ENCODE data around the gene HNF1A.

HNF1A gene

GRCh38 chr12:120989687-120990086, 11.3 kb downstream of the HNF1A start:
- no peak for DNase-seq

GRCh38 chr12:120990487-120991055, 12.2 kb downstream of the HNF1A start:
- DNase-seq: no peak

GRCh38 chr12:120991965-120992364, 13.6 kb downstream of the HNF1A start:
- no peak for DNase-seq

- DNase-seq: no peak
These were observed 14.6 kb downstream of the HNF1A start for GRCh38 chr12:120992989-120993388.

GRCh38 chr12:120993496-120993895, 15.2 kb downstream of the HNF1A start:
- DNase-seq: no peak

GRCh38 chr12:120994059-120994458, 15.7 kb downstream of the HNF1A start:
- no peak for DNase-seq

GRCh38 chr12:120994589-120995337, 16.4 kb downstream of the HNF1A start:
- no peak for DNase-seq

- no peak for DNase-seq
These were observed 17.9 kb downstream of the HNF1A start for GRCh38 chr12:120996133-120996746.

- DNase-seq: no peak
These were observed 19.1 kb downstream of the HNF1A start for GRCh38 chr12:120997448-120997847.

GRCh38 chr12:120998435-120998834, 20.1 kb downstream of the HNF1A start:
- no peak for DNase-seq

GRCh38 chr12:120999191-121000120, 21.1 kb downstream of the HNF1A start:
- no peak for DNase-seq

- no peak for DNase-seq
These were observed 22.2 kb downstream of the HNF1A start for GRCh38 chr12:121000530-121000929.

- DNase-seq: no peak
These were observed 22.7 kb downstream of the HNF1A start for GRCh38 chr12:121001060-121001459.

GRCh38 chr12:121001841-121002483, 23.6 kb downstream of the HNF1A start:
- no peak for DNase-seq

- no peak for DNase-seq
These were observed 25.3 kb downstream of the HNF1A start for GRCh38 chr12:121003650-121004049.

GRCh38 chr12:121004253-121004815, 26.0 kb downstream of the HNF1A start:
- DNase-seq: no peak

- DNase-seq: no peak
These were observed 27.0 kb downstream of the HNF1A start for GRCh38 chr12:121005346-121005815.

- no peak for DNase-seq
These were observed 30.2 kb downstream of the HNF1A start for GRCh38 chr12:121008347-121009098.

GRCh38 chr12:121009741-121010140, 31.4 kb downstream of the HNF1A start:
- DNase-seq: no peak

GRCh38 chr12:121010860-121011259, 32.5 kb downstream of the HNF1A start:
- DNase-seq: no peak

- DNase-seq: no peak
These were observed 33.5 kb downstream of the HNF1A start for GRCh38 chr12:121011820-121012219.

Measured in NCI-H1092 treated with DMSO at 0.1 percent for 48 hours (cell line).